HG03457 (cell line): ENCODE results near the gene GNB3.

Experiments
- ATAC-seq: cut with Tn5 transposase; IDR thresholded peaks from one replicate; pipeline ENCODE4 v1.9.1; 2021; ENCODE audit warnings: moderate number of reproducible peaks; ENCODE audit not compliant: unreplicated experiment

Gene GNB3

DNA sequence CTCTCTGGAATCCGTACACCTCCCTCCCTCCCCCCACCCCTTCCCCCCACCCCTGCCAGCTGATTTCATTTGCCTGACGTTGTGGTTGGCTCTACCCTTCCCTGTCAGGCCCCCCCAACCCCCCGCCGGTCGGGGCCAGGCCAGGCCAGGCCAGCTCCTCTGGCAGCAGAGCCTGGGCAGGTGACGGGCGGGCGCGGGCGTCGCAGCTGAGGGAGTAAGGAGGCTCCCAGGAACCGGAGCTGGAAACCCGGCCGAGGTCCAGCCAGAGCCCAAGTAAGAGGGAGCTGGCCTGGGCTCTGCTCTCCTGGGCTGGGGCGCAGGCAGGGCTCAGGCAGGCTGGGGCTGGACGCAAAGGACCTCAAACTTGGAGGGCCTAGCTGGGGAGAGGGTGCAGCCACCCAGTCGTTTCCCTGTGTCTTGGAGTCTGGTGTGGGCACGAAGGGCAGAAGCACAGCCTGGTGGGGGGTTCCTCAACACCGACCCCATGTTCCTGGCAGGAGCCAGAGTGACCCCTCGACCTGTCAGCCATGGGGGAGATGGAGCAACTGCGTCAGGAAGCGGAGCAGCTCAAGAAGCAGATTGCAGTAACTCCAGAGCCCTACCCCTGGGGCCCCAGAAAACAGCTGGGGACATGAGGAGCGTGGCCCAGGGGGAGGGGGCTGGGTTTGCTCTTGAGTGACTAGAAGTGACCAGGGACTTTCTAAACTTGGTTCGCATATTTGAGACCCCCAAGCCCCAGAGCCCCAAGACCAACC is at the start of gene GNB3:
TSS of gene GNB3 (plus strand) at position 165 of the 755 bp plus-strand sequence. CDS start at position 528, 363 bp downstream.
- ATAC-seq = no peak

DNA sequence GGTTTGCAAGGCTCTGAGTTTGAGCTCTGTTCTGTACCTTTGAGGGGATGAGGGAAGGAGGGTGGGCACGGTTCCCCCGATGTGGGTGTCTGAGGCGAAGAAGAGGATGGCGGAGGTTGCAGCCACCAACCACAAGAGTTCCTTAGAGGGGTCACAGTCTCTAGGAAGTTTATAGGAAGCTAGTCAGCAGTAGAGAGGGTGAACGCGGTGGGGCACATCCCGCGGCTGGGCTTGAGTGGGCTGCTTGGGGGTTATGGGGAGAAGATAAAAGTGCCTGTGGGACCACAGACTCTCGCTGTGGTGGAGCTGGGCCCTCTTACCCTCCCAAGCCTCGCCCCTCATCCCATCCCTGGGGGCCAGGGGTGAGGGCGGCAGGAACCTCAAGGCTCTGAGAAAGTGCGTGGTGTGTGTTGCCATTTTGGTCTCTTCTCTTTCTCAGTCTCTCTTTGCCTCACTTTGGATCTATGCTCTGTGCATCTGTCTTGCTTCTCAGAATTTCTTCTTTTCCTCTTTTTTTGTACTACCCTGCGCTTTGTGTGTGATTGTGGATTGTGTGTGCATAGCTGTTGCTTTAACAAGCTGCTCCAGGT is 48.7 kb upstream of the GNB3 start:
- ATAC-seq = no peak

DNA sequence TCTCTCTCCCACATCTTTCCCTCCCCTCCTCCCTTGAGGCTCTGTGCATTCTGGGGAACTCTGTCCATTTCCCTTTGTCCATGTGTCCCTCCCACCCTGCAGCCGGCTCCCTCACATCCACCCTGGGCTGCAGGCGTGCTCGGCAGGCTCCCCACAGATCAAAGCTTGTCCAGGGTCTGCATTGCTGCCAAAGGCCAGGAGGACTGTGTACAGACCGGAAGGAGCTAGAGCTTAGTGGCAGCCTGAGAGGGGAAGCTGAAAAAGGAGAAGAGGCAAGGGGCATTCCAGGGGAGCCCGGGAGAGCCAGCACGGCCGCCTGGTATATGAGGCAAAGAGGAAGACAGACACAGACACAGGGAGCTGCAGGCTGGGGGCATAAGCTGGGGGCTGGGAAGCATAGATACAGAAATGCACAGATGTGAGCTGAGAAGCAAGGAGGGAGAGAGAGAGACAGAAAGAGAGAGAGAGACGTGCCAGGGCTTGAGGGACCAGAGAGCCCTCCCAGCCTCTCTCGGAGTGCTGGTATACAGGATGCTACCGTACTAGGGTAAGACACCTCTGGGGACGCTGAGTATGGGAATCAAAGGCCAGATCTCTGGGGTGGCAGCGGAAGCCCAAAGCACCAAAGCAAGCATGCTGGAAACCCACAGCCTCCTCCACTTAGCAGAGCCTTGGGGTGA is 48.1 kb upstream of the GNB3 start:
- ATAC-seq = no peak

DNA sequence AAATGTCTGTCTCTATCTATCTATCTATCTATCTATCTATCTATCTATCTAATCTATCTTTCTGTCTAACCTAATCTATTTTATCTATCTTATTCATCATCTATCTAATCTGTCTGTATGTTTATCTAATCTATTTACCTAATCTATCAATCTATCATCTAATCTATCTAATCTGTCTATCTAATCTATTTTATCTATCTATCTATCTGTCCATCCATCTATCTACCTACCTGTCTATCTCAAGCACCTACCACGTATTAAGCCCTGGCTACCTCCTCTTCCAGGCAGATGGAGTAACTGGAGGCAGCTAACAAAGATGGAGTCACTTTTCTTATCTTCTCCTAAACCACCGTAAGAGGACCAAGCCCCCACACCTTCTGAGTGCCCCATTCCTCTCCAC is 45.6 kb upstream of the GNB3 start:
- no peak for ATAC-seq

DNA sequence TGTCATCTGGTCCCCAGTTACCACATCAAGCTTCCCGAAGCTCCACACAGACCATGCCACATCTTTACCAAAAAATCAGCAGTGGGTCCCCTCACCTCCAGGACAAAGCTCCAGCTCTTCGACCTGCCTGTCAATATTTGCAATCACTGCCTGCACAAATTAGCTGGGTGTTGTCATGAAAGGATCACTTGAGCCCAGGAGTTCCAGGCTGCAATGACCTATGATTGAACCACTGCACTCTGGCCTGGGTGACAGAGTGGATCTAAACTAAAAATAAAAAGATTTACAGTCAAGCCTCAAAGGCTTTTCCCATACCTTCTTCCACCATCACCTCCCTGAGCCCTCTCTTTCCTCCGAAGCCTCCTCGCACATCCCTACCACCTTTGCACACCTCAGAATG is 44.1 kb upstream of the GNB3 start:
- ATAC-seq = no peak

DNA sequence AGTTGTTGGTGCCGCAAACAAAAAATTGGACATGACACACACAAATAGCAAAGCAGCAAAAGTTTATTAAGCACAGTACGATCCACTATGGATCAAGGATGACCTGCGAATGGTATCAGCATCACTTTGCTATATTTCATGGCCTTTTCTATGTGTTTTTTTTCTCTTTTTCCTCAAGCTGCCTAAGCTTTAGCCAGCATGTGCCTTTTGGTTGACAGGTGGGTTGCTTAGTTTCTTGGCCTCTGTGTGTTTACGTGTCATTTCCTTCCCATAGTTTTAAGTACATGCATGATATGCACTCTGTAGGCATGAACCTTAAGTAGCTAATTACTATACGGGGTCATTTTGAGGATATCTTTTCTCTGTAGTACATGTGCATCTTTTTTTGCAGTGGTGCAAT is 41.6 kb upstream of the GNB3 start:
- no peak for ATAC-seq

DNA sequence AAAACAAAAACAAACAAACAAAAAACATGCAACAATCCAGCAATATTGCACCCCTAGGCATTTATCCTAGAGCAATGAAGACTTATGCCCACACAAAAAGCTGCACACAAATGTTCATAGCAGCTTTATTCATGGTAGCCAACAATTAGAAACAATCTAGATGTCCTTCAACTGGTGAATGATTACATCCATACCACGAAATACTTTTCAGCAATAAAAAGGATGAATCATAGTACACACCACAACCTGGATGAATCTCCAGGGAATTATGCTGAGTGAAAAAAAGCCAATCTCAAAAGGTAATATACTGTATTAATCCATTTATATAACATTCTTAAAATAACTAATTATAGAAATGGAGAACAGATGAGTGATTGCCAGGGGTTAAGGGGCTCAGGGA is 33.6 kb upstream of the GNB3 start:
- ATAC-seq = no peak

DNA sequence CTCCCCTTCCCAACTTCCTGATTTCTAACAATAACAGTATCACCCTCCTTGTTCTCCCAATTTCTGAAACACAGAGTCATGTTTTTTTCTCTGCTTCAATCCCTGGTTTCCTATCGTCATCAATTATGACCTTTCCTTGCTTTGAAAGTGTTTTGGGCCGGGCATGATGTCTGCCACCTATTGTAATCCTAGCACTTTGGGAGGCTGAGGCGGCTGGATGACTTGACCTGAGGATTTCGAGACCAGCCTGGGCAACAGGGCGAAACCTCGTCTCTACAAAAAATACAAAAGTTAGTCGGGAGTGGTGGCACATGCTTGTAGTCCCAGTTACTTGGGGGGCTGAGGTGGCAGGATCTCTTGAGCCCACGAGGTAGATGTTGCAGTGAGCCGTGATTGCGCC is 31.7 kb upstream of the GNB3 start:
- ATAC-seq = no peak

DNA sequence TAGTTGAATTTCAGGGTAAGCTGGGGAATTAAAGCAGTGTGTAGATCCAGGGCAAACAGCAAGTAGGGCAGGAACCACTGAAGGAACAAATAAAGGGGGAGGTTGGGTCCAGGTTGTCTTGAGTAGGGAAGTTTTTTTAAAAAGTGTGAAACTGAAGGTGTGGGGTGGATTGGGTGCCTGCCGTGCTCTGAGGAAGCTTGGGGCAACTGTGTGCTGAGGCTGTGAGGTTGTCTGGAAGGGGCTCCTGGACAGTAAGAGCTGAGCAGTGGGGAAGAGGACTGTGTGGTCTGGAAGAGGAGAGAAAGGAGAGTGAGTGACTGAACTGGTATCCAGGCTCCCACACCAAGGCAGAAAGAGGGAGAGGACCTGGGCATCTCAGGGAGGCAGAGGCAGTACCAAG is 30.0 kb upstream of the GNB3 start:
- ATAC-seq = no peak

DNA sequence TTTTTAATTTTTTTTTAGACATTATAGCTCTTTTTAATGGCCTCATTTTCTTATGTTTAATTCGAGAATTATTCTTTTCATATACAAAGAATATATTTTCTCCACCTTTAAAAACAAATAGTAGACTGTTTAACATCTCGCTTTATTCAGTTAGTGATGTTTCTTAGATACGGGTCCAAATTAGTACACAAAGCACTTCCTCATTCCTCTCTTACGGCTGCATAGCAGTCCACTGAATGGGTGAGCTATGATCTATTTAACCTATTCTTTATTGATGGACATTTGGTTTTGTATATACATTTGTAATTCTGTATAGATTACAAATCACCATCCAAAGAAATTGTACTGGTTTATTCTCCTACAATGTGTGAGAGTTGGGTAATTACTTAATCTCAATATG is 27.4 kb upstream of the GNB3 start:
- no peak for ATAC-seq

DNA sequence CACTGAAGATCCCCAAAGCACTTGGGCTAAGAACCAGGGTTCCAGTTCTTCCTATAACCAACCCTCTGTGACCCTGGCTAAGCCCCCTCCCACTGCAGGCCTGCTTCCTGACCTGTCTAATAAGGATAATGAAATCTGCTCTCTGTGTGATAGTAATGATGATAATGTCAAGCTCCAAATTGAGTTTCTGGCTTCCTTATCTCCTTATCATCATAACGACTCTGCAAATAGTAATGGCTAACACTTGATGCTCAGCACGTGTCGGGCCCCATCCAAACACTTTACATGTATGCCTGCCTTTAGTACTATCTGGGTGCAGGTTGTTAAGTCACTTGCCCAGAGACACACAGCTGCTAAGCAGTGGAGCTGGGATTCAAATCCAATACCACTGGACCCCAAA is 24.1 kb upstream of the GNB3 start:
- no peak for ATAC-seq

DNA sequence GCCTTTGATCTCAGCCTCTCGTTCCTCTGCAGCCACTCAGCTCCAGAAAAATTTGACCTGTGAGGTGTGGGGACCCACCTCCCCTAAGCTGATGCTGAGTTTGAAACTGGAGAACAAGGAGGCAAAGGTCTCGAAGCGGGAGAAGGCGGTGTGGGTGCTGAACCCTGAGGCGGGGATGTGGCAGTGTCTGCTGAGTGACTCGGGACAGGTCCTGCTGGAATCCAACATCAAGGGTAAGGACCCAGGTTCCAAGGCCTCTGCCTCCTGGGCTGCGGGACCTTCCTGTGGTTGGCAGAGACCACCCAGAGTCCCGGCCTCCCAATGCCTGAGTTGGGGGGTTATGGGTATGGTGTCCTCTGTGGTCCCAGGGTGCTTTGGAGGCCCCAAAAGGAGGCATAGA is 23.6 kb upstream of the GNB3 start:
- no peak for ATAC-seq

DNA sequence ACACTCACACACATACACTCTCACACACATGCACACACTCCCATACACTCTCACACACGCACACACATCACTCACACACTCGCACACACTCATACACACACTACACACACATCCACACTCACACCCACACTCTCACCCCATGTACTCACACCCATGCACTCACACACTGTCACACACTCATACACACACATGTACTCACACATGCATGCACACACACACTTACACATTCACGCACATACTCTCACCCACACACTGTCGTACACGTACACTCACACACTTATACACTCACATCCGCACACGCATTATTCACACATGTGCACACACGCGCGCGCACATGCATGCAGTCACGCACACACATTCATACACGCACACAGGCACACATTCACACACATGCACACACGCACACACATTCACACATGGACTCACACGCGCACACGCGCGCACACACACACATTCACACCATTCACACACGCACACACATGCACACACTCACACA is 23.0 kb upstream of the GNB3 start:
- no peak for ATAC-seq

DNA sequence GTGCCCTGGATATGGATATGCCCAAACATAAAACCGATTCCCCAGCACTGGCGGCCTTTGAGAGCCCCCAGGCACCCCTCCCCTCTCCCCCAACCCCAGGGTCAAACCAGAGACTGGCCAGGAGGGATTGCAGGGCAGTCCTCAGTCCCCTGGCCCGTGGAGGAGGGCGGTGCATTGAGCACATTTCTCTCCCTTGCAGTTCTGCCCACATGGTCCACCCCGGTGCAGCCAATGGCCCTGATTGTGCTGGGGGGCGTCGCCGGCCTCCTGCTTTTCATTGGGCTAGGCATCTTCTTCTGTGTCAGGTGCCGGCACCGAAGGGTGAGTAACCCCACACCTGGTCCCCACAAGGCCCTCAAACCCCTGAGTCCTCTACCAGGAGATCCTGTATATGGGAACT is 22.5 kb upstream of the GNB3 start:
- no peak for ATAC-seq

DNA sequence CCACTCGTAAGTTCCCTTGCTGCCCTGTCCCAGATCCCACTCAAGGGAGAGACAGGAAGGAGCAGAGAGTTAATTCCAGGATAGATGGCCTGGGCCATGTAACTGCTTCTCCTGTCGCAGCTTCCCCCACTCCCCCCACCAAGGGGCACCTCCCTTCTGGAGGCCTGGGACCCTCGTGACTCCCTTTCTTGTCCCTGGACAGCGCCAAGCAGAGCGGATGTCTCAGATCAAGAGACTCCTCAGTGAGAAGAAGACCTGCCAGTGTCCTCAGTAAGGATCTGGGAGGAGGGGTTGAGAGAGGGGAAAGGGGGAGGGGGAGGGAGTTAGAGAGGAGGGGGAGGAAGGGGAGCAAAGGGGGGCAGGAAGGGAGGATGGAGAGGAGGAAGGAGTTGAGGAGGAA is 22.1 kb upstream of the GNB3 start:
- no peak for ATAC-seq

DNA sequence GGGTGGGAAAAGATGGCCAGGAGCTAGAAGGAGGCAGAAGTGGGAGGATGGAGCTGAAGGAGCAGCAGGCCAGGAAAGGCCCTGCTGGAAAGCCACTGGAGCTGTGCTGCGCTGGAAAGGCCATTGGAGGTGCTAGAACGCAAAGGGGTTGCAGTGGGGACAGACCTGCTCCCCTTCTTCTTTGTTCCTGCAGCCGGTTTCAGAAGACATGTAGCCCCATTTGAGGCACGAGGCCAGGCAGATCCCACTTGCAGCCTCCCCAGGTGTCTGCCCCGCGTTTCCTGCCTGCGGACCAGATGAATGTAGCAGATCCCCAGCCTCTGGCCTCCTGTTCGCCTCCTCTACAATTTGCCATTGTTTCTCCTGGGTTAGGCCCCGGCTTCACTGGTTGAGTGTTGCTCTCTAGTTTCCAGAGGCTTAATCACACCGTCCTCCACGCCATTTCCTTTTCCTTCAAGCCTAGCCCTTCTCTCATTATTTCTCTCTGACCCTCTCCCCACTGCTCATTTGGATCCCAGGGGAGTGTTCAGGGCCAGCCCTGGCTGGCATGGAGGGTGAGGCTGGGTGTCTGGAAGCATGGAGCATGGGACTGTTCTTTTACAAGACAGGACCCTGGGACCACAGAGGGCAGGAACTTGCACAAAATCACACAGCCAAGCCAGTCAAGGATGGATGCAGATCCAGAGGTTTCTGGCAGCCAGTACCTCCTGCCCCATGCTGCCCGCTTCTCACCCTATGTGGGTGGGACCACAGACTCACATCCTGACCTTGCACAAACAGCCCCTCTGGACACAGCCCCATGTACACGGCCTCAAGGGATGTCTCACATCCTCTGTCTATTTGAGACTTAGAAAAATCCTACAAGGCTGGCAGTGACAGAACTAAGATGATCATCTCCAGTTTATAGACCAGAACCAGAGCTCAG is 21.4 kb upstream of the GNB3 start:
- no peak for ATAC-seq

DNA sequence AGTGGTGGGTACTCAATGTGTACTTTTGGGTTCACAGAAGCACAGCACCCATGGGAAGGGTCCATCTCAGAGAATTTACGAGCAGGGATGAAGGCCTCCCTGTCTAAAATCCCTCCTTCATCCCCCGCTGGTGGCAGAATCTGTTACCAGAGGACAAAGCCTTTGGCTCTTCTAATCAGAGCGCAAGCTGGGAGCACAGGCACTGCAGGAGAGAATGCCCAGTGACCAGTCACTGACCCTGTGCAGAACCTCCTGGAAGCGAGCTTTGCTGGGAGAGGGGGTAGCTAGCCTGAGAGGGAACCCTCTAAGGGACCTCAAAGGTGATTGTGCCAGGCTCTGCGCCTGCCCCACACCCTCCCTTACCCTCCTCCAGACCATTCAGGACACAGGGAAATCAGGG is 20.6 kb upstream of the GNB3 start:
- no peak for ATAC-seq

DNA sequence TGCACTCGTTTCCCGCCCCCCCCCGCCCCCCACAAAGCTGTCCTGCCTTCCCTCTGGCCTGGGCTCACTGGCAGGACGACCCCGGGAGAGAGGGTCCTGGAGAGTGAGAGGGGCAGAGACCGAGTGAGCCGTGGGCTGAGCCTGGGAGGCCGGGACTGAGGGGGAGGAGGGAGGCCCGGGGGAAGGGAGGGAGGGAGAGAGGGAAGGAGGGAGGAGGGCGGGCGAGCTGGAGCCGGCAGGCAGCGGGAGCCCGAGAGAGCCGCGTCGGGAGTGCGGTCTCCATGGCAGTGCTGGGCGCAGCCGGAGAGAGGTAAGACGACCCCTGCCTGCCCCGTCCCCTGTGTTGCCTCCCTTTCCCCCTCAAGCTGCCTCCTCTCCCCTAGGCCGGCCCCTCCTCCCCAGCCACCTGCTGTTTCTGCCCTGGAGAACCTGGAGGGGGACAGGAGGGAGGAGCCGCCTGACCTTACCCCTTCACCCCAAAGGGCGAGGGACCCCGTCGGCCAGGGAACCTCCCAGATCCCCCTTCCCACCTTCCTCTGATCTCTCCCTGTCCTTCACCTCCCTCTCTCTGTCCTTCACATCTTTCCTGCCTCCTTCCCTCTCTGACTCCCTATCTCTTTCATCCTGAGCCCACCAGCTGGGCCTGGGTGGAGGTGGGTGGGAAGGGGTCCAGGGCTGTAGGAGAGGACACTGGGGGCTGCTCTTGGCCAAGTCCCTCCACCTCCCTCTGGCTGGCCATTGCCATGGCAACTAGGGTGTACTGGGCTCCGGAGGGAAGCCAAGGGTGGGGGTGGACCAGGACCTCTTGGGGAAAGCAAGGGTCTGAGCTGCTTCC is 18.9 kb upstream of the GNB3 start, which contains the start of gene GPR162:
TSS of gene GPR162 (plus strand) at position 231 of the 835 bp plus-strand sequence. CDS start 2,078 bp downstream, outside the sequence.
- no peak for ATAC-seq

DNA sequence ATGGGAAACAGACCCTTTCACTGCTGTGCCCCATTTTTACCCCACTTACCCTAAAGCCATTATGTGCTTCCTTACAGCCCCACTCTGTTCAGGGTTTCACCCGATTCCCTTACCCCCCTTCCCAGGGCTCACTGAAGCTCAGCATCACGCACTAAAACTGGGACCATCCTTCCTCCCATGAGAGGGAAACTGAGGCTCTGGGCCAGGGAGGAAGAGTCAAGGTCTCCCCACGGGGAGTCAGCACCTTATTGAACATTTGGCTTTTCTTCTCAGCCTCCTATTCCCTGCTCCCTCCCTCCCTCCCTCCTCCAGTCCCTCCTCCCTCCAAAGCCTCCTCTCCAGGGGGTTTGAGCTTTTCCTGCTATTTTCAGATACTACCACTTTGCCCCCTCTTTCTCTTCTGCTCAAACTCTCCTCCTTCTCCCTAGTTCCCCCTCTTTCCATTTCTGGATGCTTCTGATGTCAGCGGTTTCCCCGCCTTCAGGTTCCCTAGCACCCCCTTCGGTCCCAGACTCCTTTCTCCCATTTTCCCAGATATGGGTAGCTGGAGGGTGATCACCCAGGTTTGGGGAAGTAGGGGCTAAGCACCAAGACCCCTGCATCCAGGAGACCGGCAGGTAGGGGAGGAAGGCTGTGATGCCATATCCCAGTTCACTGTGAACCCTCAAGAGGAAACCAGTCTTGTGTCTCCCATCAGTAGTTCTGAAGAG is 18.1 kb upstream of the GNB3 start:
- ATAC-seq = no peak
